GM12874 (cell line): ENCODE measurements around the gene MTUS2.

ENCODE experiments used
- TF ChIP-seq, protein P1 (sequence below): IDR thresholded peaks from 2 replicates; pipeline ENCODE4 v1.5.1; 2011; ENCODE audit warnings: low read depth, mild to moderate bottlenecking, control low read depth, low read length, moderate library complexity; ENCODE audit not compliant: insufficient read depth

The MTUS2 gene

DNA sequence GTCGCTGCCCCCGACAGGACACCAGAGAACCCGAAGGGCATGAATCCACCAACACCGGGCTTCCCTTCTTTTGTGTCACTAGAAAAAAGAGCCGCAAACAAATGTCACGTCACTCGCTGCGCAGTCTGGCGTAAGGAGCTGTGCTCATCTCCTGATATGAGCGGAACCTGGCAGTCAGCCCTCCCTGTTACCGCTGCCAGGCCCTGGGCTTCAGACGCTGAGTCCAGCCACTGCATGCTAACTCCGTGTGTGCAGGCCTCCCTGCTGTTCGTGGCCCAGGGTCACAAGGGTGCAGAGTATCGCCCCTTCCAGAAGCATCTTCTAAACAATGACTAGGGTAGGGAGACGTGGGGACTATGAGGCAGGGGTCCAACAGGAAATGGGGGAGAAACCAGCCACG lies 704.0 kb downstream of the MTUS2 start:
- TF ChIP-seq, protein P1, sequence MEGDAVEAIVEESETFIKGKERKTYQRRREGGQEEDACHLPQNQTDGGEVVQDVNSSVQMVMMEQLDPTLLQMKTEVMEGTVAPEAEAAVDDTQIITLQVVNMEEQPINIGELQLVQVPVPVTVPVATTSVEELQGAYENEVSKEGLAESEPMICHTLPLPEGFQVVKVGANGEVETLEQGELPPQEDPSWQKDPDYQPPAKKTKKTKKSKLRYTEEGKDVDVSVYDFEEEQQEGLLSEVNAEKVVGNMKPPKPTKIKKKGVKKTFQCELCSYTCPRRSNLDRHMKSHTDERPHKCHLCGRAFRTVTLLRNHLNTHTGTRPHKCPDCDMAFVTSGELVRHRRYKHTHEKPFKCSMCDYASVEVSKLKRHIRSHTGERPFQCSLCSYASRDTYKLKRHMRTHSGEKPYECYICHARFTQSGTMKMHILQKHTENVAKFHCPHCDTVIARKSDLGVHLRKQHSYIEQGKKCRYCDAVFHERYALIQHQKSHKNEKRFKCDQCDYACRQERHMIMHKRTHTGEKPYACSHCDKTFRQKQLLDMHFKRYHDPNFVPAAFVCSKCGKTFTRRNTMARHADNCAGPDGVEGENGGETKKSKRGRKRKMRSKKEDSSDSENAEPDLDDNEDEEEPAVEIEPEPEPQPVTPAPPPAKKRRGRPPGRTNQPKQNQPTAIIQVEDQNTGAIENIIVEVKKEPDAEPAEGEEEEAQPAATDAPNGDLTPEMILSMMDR = no peak

DNA sequence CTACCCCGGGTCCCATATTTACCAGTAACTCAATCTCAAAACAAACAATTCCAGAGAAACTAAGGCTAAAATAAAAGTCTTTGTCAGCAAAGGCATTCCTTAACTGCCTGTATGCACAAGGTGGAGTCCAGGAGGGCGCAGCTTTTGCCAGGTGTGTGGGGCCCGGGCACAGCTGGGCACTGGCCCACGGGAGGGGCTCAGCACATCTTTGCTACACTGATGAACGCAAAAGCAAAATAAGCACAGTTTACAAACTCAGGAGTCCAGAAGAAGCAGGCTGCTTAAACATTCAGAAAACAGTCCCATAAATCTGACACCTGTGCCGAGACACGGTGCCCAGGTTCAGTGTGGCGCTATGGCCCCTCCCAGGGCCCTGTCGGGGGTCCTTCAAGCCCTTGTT lies 704.5 kb downstream of the MTUS2 start:
- TF ChIP-seq, protein P1 = no peak

DNA sequence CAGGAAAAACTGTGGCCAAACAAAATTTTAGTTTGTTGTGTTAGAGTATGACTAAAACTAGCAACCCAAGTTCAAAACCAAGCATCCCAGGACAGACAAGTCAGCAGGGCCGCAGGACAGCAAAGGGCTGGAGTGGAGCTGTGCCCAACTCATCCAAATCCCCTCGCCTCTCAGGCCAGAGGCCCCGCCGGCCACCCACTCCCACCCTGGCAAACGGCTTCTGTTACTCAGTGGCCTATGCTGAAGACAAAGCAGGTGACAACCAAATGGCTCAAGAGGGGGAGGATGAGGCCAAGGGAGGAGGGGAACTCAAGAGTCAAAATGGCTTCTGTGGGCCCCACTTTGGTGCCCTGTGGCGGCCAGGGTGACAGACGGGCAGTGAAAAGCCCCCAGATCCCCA lies 705.6 kb downstream of the MTUS2 start:
- TF ChIP-seq, protein P1 = no peak

DNA sequence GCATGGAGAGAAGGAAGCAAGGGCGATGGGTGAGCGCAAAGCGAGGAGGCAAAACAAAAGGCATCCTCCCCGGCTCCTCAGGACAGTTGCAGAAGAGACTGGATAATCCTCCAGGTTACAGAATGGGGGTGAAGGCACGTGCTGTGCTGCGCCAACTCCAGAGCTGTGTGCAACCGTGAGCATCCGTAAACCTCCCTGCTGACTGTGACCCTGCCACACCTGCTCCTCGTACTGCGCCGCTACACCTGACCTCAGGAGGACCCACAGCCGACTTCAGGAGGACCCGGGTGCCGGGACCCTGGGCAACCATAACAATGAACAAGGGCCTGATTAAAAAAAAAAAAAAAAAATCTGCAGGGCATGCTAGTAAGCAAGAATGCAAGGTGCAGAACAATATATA lies 706.6 kb downstream of the MTUS2 start:
- TF ChIP-seq, protein P1 = no peak

DNA sequence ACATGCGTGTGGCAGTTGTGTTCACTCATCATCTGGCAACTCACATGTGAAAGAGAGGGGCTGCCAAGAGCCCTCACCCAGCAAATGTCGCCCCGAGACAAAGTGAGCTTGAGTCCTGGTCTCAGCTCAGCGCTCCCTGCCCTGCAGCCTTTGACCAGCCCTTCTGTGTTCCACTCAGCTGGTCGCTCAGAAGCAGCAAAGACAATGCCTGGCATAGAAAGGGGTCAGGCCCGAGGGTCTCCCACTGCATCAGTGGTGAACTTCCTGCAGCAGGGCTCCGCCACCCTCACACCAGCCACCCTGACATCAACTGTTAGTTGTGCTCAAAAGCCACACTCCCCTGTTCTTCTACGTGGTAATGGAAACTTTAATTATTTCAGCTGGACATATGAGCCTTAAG lies 707.4 kb downstream of the MTUS2 start:
- TF ChIP-seq, protein P1 = no peak

DNA sequence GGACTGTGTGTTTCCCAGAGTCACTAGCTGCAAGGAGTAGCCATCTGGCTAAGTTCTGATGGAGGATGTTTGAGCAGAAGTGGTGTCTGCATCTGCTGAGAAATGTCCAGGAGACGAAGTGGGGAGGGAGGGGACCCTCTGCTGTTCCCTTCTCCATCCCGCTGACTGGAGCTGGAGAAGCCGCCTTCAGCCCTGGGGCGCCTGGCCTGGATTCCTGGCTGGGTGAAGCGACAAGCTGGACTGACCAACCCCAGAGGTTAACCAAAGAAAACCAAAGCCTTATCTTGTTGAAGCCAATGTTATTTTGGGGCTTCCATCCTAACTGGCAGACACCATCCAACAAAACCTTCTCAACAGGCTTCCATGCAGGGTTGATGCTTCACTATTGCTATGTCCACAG lies 707.8 kb downstream of the MTUS2 start:
- TF ChIP-seq, protein P1 = no peak

DNA sequence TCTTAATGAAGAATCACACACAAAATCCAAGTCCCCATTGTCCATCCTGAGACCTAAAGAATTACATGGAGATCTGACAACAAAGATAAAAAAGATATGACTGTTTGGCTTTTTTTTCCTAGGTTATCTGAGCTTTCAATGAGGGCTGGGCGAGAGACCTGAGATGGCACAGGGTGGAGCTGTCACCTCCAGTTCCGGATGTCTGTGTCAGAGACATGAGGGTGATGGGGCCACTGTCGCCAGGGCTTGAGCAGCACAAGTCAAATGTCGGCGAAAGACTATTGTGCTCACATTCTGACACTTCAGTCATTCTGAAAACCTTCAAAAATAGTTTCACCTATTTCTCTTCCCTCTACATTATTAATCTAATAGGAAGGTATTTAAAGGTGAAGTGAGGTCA lies 709.6 kb downstream of the MTUS2 start:
- TF ChIP-seq, protein P1 = no peak

DNA sequence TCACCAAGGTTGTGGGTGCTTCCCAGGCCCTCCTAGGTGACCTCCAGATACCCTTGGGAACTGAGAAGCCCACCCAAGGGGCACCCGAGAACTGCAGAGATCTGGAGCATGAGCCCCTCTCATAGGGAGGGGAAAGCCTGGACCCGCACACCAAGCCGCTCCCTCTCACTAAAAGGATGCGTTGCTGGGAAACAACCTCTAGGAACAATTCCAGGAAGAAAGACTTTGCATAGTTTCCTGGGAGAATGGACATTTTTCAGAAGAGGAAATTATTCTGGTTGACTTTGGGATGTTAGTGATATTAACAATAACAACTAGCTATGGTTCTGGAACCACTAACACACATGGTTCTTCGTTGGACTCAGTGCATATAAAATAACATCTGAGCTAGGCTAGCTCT lies 710.8 kb downstream of the MTUS2 start:
- TF ChIP-seq, protein P1 = no peak
